Calu3 (cell line): ENCODE measurements around the gene TSEN54. TPM values are rescaled to one million over a fixed set of nuclear protein-coding genes. Genes with fewer than 3 reads are reported as not detected.

ENCODE experiments used
- BruUV-seq: library from RNA; stranded (reverse); fragments of 400-500 nt; replicated peaks from 2 replicates; lab custom pipeline; 2021; lab: Mats Ljungman, UMichigan
- CTCF ChIA-PET: fragments of 300-600 bp; sonication (Branson Sonifier 250); formaldehyde crosslinking; loops from one replicate; lab custom pipeline; 2022; ENCODE audit warnings: antibody characterized with exemption; lab: Charles Lee
- DNase-seq: peaks from one replicate; pipeline ENCODE4 v3.0.0; 2022
- H3K27ac Mint-ChIP-seq: one replicate; pipeline ENCODE4 v1.8.0; 2022; ENCODE audit warnings: mixed read lengths; ENCODE audit not compliant: unreplicated experiment
- H3K27me3 Mint-ChIP-seq: one replicate; pipeline ENCODE4 v1.8.0; 2022; ENCODE audit warnings: mixed read lengths; ENCODE audit not compliant: unreplicated experiment
- H3K36me3 Mint-ChIP-seq: one replicate; pipeline ENCODE4 v1.8.0; 2022; ENCODE audit warnings: mild to moderate bottlenecking, moderate library complexity, mixed read lengths; ENCODE audit not compliant: insufficient read depth, unreplicated experiment
- H3K4me1 Mint-ChIP-seq: one replicate; pipeline ENCODE4 v1.8.0; 2022; ENCODE audit warnings: mild to moderate bottlenecking, low read depth, mixed read lengths; ENCODE audit not compliant: unreplicated experiment
- H3K4me3 Mint-ChIP-seq: one replicate; pipeline ENCODE4 v1.8.0; 2022; ENCODE audit warnings: mild to moderate bottlenecking, low read depth, moderate library complexity, mixed read lengths; ENCODE audit not compliant: unreplicated experiment
- H3K9me3 Mint-ChIP-seq: one replicate; pipeline ENCODE4 v1.8.0; 2022; ENCODE audit warnings: low read depth, mixed read lengths; ENCODE audit not compliant: unreplicated experiment
- intact Hi-C: fragments of 100-400 bp; cut with micrococcal nuclease; formaldehyde crosslinking; loops from one replicate; pipeline ENCODE4 v1.10.0; 2022; ENCODE audit not compliant: unreplicated experiment
- total RNA-seq: library from RNA; stranded (reverse); gene quantifications from 2 replicates; pipeline ENCODE4 v1.2.3, GENCODE V29; 2022
- TF ChIP-seq, protein P1 (sequence below): fragments of 200-600 bp; IDR thresholded peaks from one replicate; pipeline ENCODE4 v1.8.0; 2022; ENCODE audit warnings: antibody characterized with exemption; ENCODE audit not compliant: unreplicated experiment

The TSEN54 gene
- total RNA-seq, 1 experiment from 2014 or later, result 55.4 TPM

DNA sequence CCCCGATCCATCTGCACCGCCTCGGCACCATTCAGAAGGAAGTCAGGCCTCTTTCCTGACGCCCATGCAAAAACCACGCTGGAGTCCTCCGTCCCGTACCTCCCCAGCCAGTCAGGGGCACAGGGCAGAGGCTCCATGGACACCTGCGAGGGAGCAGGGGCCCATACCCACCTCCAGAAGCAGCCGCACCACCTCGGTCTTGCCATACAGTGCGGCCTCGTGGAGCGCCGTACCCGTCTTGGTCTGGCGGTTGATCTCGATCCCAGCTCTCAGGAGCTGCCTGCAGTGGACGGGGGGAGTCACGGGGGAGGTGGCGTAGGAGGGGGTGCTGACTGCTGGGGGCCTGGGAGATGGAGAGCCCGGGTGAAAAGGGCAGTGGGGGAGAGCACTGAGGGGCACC is 10.2 kb upstream of the TSEN54 start:
- Mint-ChIP-seq H3K4me1 (peaks cover 6% of the 10 kb centered on the region), H3K27me3 (no peaks in the 10 kb centered on the region), H3K9me3 (no peaks in the 10 kb centered on the region), H3K4me3 (no peak overlapping the region), H3K36me3 (peaks cover 21% of the 10 kb centered on the region), H3K27ac (no peak overlapping the region)
- BruUV-seq, result no TSS peak
- intact Hi-C loops, result no loop called here
- CTCF ChIA-PET, result no interaction called here
- DNase-seq, result no peak
- TF ChIP-seq, protein P1, sequence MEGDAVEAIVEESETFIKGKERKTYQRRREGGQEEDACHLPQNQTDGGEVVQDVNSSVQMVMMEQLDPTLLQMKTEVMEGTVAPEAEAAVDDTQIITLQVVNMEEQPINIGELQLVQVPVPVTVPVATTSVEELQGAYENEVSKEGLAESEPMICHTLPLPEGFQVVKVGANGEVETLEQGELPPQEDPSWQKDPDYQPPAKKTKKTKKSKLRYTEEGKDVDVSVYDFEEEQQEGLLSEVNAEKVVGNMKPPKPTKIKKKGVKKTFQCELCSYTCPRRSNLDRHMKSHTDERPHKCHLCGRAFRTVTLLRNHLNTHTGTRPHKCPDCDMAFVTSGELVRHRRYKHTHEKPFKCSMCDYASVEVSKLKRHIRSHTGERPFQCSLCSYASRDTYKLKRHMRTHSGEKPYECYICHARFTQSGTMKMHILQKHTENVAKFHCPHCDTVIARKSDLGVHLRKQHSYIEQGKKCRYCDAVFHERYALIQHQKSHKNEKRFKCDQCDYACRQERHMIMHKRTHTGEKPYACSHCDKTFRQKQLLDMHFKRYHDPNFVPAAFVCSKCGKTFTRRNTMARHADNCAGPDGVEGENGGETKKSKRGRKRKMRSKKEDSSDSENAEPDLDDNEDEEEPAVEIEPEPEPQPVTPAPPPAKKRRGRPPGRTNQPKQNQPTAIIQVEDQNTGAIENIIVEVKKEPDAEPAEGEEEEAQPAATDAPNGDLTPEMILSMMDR, result no peak

DNA sequence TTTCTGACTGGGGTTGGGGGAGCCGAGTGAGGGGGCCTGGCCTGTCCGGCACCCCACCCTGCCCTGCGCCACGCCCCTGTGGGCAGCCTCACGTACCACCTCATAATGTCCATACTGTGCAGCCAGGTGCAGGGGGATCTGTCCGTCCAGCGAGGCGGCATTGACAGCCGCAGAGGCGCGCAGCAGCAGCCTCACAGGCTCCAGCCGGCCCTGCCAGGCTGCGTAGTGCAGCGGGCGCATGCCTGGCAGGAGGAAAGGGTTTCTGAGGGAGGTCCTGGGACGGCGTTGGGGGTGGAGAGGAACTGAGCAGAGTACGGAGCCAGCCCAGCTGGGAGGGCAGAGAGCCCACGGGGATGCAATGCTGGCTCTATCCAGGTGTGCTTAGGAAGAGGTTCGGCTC is 9.4 kb upstream of the TSEN54 start:
- Mint-ChIP-seq H3K9me3 (no peaks in the 10 kb centered on the region), H3K36me3 (peaks cover 18% of the 10 kb centered on the region), H3K27ac (no peak overlapping the region), H3K4me3 (no peak overlapping the region), H3K4me1 (peaks cover 10% of the 10 kb centered on the region), H3K27me3 (no peaks in the 10 kb centered on the region)
- DNase-seq, result no peak
- intact Hi-C loops, result no loop called here
- BruUV-seq, result no TSS peak
- TF ChIP-seq, protein P1, result no peak
- CTCF ChIA-PET, result no interaction called here

DNA sequence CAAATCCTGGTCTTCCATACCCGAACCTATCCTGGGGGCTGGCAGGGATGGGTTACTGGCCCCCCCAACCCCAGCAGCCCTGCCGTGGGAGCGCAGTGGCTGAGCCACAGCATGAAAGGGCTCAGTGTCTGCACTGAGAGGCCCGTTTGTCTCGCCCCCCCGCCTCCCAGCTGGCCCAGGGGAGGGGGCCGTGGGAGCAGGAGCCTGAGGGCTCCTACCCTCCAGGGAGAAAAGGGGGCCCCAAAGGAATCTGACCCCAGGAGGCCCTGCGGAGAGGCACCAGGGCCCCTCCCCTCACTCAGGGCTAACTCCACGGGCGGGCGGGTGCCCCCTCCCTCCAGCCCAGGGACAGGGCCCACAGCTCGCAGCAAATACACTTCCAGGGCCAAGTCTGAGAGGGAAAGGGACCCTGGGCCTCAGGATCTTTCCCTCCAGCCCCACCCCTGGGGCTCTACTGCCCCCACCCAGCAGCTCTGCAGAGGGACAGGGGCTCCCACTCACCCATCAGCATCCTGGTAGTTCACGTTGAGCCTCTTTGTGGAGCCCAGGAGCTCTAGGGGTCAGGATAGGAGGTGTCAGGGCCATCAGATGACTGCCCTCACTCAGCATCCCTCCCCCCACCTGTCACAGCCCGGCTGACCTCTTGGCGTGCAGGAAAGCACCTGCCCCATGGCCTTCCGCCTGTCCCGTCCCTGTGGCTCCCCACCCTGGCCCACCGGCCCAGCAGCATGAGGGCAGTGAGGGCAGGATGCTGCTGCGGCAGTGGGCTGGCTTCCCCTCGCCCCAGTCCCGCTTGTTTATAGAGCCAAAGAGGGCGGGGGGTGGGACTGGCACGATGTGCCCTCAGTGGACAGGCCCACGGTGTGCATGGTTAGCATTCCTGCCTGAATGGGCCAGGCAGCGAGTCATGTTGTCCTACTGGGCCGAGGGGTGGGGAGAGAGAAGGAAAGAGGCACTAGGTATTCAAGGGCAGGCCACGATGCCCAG is 8.3 kb upstream of the TSEN54 start:
- Mint-ChIP-seq H3K27ac (no peak overlapping the region), H3K4me3 (no peak overlapping the region), H3K27me3 (no peaks in the 10 kb centered on the region), H3K4me1 (peaks cover 16% of the 10 kb centered on the region), H3K36me3 (peaks cover 30% of the 10 kb centered on the region), H3K9me3 (no peaks in the 10 kb centered on the region)
- CTCF ChIA-PET, result interaction anchor here (0.7 kb wide), 1 partner anchor 123 kb away, joined by 5 read pairs; no protein-coding TSS in a partner anchor
- no peak for DNase-seq
- intact Hi-C loops, result no loop called here
- TF ChIP-seq, protein P1, result no peak
- no TSS peak for BruUV-seq

DNA sequence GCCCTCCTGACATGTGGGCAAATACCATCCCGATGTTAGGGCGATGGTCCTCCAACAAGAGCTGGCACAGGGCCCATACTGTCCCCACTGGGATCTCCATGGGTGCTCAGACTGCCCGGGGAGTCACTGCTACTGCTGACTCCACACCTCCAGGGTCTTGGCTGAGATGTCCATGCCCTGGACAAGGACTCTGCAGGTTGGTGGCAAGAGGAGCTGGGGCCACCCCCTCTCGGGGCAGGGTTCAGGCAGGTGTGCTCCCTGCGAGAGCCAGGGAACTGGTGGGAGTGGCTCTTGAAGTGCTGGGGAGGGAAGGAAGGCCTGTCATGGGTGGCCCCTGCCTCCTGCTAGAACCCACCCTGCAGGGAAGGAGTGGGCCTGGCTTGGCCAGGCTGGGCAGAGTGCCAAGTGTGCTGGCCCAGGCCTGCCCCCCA is 7.4 kb upstream of the TSEN54 start:
- H3K4me1 Mint-ChIP-seq, result peaks cover 26% of the 10 kb centered on the region
- BruUV-seq, result no TSS peak
- H3K27ac Mint-ChIP-seq, result no peak overlapping the region
- peaks cover 35% of the 10 kb centered on the region for H3K36me3 Mint-ChIP-seq
- CTCF ChIA-PET, result interaction anchor here (0.6 kb wide), 1 partner anchor 240 kb away, joined by 4 read pairs; no protein-coding TSS in a partner anchor
- TF ChIP-seq, protein P1, result no peak
- no peaks in the 10 kb centered on the region for H3K27me3 Mint-ChIP-seq
- no peak overlapping the region for H3K4me3 Mint-ChIP-seq
- H3K9me3 Mint-ChIP-seq, result no peaks in the 10 kb centered on the region
- no peak for DNase-seq
- intact Hi-C loops, result no loop called here
